CD4-positive, alpha-beta T cell treated with Interleukin-6 for 4 hours (primary cell): ENCODE data around the gene RASGEF1C.

Source experiments
- DNase-seq: peaks from one replicate; pipeline ENCODE4 v3.0.0-alpha.2; 2020; ENCODE audit warnings: mixed read lengths

Gene RASGEF1C

GRCh38 chr5:180179442-180180420, 29.3 kb downstream of the RASGEF1C start:
- DNase-seq = no peak

- no peak for DNase-seq
These were observed 30.2 kb downstream of the RASGEF1C start for GRCh38 chr5:180178531-180179441.

- no peak for DNase-seq
These were observed 32.8 kb downstream of the RASGEF1C start for GRCh38 chr5:180176191-180176590.

- DNase-seq = no peak
These were observed 34.0 kb downstream of the RASGEF1C start for GRCh38 chr5:180175015-180175431.

GRCh38 chr5:180174587-180174972, 34.4 kb downstream of the RASGEF1C start:
- no peak for DNase-seq

- DNase-seq = no peak
These were observed 35.0 kb downstream of the RASGEF1C start for GRCh38 chr5:180173875-180174586.

- no peak for DNase-seq
These were observed 35.8 kb downstream of the RASGEF1C start for GRCh38 chr5:180173198-180173544.

GRCh38 chr5:180172447-180173197, 36.4 kb downstream of the RASGEF1C start:
- no peak for DNase-seq

GRCh38 chr5:180171568-180172094, 37.4 kb downstream of the RASGEF1C start:
- no peak for DNase-seq

- no peak for DNase-seq
These were observed 38.0 kb downstream of the RASGEF1C start for GRCh38 chr5:180170810-180171567.

- no peak for DNase-seq
These were observed 38.8 kb downstream of the RASGEF1C start for GRCh38 chr5:180170106-180170809.

- DNase-seq = no peak
These were observed 39.5 kb downstream of the RASGEF1C start for GRCh38 chr5:180169248-180170105.

- no peak for DNase-seq
These were observed 40.3 kb downstream of the RASGEF1C start for GRCh38 chr5:180168758-180169157.

GRCh38 chr5:180166176-180166575, 42.8 kb downstream of the RASGEF1C start:
- no peak for DNase-seq

- DNase-seq = no peak
These were observed 46.7 kb downstream of the RASGEF1C start for GRCh38 chr5:180162304-180162661.

GRCh38 chr5:180161420-180162303, 47.3 kb downstream of the RASGEF1C start:
- no peak for DNase-seq

GRCh38 chr5:180160789-180161188, 48.2 kb downstream of the RASGEF1C start:
- DNase-seq = no peak

GRCh38 chr5:180160215-180160614, 48.8 kb downstream of the RASGEF1C start:
- DNase-seq = no peak
